Common myeloid progenitor, CD34-positive (primary cell): ENCODE measurements around the gene PID1.
"Not testable (repeated sequence)": the region's sequence is repeated elsewhere in the genome, so short reads cannot be mapped to it uniquely, and the experiment has no call there.

Experiments
- CTCF ChIA-PET: fragments of 350-600 bp; sonication (Branson Sonifier 250); formaldehyde crosslinking; loops from one replicate; lab custom pipeline; 2021; ENCODE audit warnings: antibody characterized with exemption; lab: Charles Lee
- POLR2A ChIA-PET: fragments of 350-600 bp; sonication (Branson Sonifier 250); formaldehyde crosslinking; loops from one replicate; lab custom pipeline; 2021; ENCODE audit warnings: antibody characterized with exemption; lab: Charles Lee
- DNase-seq, 3 donors: peaks; one replicate each; pipeline versions ENCODE4 v3.0.0 to v3.0.0-alpha.2; 2013
- H3K27ac ChIP-seq, 2 experiments: 1 replicate in 1 of 2; 2 replicates in 1 of 2; pipeline ENCODE4 v1.7.0; 2013; ENCODE audit warnings: inconsistent platforms in 2 of 2, low read length in 2 of 2, mild to moderate bottlenecking in 2 of 2, low read depth in 1 of 2, moderate library complexity in 1 of 2; ENCODE audit not compliant: severe bottlenecking in 2 of 2, insufficient read depth in 1 of 2, poor library complexity in 1 of 2
- H3K27me3 ChIP-seq, 5 experiments: replicated peaks in 2 of 5; 1 replicate in 3 of 5; 2 replicates in 2 of 5; pipeline versions ENCODE4 v1.6.1 to v1.7.0; 2013; ENCODE audit warnings: low read length in 4 of 5, mild to moderate bottlenecking in 2 of 5, moderate library complexity in 2 of 5, inconsistent platforms in 1 of 5; ENCODE audit not compliant: insufficient read depth in 5 of 5, control insufficient read depth in 4 of 5
- H3K36me3 ChIP-seq, 4 experiments: 1 replicate in 2 of 4; 2 replicates in 2 of 4; pipeline versions ENCODE4 v1.6.1 to v1.7.0; 2013; ENCODE audit warnings: low read length in 3 of 4, control low read depth in 1 of 4, mild to moderate bottlenecking in 1 of 4; ENCODE audit not compliant: control insufficient read depth in 4 of 4, insufficient read depth in 4 of 4
- H3K4me1 ChIP-seq, 4 experiments: 1 replicate in 3 of 4; 2 replicates in 1 of 4; pipeline versions ENCODE4 v1.6.1 to v1.7.1; 2013; ENCODE audit warnings: low read length in 3 of 4, mild to moderate bottlenecking in 3 of 4, control low read depth in 1 of 4, inconsistent platforms in 1 of 4, moderate library complexity in 1 of 4; ENCODE audit not compliant: control insufficient read depth in 4 of 4, insufficient read depth in 4 of 4; ENCODE audit errors: control extremely low read depth in 1 of 4
- H3K4me3 ChIP-seq, 7 experiments: 1 replicate in 4 of 7; 2 replicates in 3 of 7; pipeline versions ENCODE4 v1.5.1 to v1.7.0; 2013; ENCODE audit warnings: mild to moderate bottlenecking in 7 of 7, low read length in 6 of 7, moderate library complexity in 6 of 7, inconsistent platforms in 2 of 7, low read depth in 2 of 7, control low read depth in 1 of 7; ENCODE audit not compliant: insufficient read depth in 4 of 7, control insufficient read depth in 1 of 7; ENCODE audit errors: extremely low read depth in 1 of 7
- H3K9me3 ChIP-seq, 5 experiments: 1 replicate in 4 of 5; 2 replicates in 1 of 5; pipeline versions ENCODE4 v1.6.1 to v1.7.1; 2013; ENCODE audit warnings: low read length in 4 of 5, mild to moderate bottlenecking in 2 of 5, inconsistent platforms in 1 of 5, low read depth in 1 of 5, moderate library complexity in 1 of 5; ENCODE audit not compliant: control insufficient read depth in 4 of 5, insufficient read depth in 2 of 5; ENCODE audit errors: control extremely low read depth in 1 of 5
- WGBS: methylation state at CpG from one replicate; pipeline ENCODE4 v1.1.5; 2013; ENCODE audit not compliant: insufficient coverage; 5-methylcytosine and 5-hydroxymethylcytosine counted together

PID1 gene

GRCh38 chr2:229187123-229187522, 84.0 kb downstream of the PID1 start:
- 77% methylated on average over 3 of the region's 4 CpGs for WGBS
- H3K27ac ChIP-seq, DNase-seq, CTCF ChIA-PET, H3K36me3 ChIP-seq, H3K4me1 ChIP-seq, H3K4me3 ChIP-seq, POLR2A ChIA-PET, H3K9me3 ChIP-seq, H3K27me3 ChIP-seq: not testable (repeated sequence)

- DNase-seq = no peak
- ChIA-PET POLR2A (no interaction called here), CTCF (no interaction called here)
- no peak overlapping the region for H3K4me3 ChIP-seq
- no peaks in the 10 kb centered on the region for H3K4me1 ChIP-seq
- no peaks in the 10 kb centered on the region for H3K36me3 ChIP-seq
- H3K27me3 ChIP-seq = no peaks in the 10 kb centered on the region
- peaks cover 0 to 3% (median 2%) of the 10 kb centered on the region in 5 experiments for H3K9me3 ChIP-seq
- no peak overlapping the region for H3K27ac ChIP-seq
Measured at GRCh38 chr2:229181641-229182040, 89.4 kb downstream of the PID1 start.

- peak in 2 of 3 donors; percentile 1 to 4 for DNase-seq
- no peaks in the 10 kb centered on the region for H3K27me3 ChIP-seq
- CTCF ChIA-PET = no interaction called here
Measured at GRCh38 chr2:229180658-229181057, 90.4 kb downstream of the PID1 start.

GRCh38 chr2:229179628-229180027, 91.5 kb downstream of the PID1 start:
- POLR2A ChIA-PET = no interaction called here
- WGBS = 82% methylated on average over 3 of the region's 4 CpGs

More at GRCh38 chr2:229180658-229181057, 90.4 kb downstream of the PID1 start:
- 95% methylated on average over 25 of the region's 26 CpGs for WGBS
- Histone ChIP-seq H3K4me1 (no peaks in the 10 kb centered on the region), H3K9me3 (no peaks in the 10 kb centered on the region), H3K36me3 (no peaks in the 10 kb centered on the region), H3K4me3 (no peak overlapping the region), H3K27ac (no peak overlapping the region)
- POLR2A ChIA-PET = no interaction called here

GRCh38 chr2:229178706-229179105, 92.4 kb downstream of the PID1 start:
- DNase-seq = no peak
- CTCF ChIA-PET = interaction anchor here (1.3 kb wide), 1 partner anchor 10 kb away, joined by 4 read pairs; no protein-coding TSS in a partner anchor
- no peaks in the 10 kb centered on the region for H3K36me3 ChIP-seq
- H3K4me1 ChIP-seq = no peaks in the 10 kb centered on the region
- no peak overlapping the region for H3K27ac ChIP-seq
- POLR2A ChIA-PET = no interaction called here
- no peaks in the 10 kb centered on the region for H3K27me3 ChIP-seq
- H3K4me3 ChIP-seq = no peak overlapping the region
- 78% methylated on average over 4 of the region's 5 CpGs for WGBS
- H3K9me3 ChIP-seq = peaks cover 0 to 2% (median 0%) of the 10 kb centered on the region in 5 experiments

More at GRCh38 chr2:229179628-229180027, 91.5 kb downstream of the PID1 start:
- Histone ChIP-seq H3K4me1 (no peaks in the 10 kb centered on the region), H3K36me3 (no peaks in the 10 kb centered on the region), H3K27me3 (no peaks in the 10 kb centered on the region), H3K27ac (no peak overlapping the region), H3K4me3 (no peak overlapping the region), H3K9me3 (peaks cover 0 to 2% (median 0%) of the 10 kb centered on the region in 5 experiments)
- DNase-seq = no peak
- CTCF ChIA-PET = no interaction called here

- Histone ChIP-seq H3K27ac (no peak overlapping the region), H3K27me3 (no peaks in the 10 kb centered on the region), H3K4me3 (no peak overlapping the region), H3K9me3 (peaks cover 0 to 2% (median 0%) of the 10 kb centered on the region in 5 experiments), H3K4me1 (no peaks in the 10 kb centered on the region), H3K36me3 (no peaks in the 10 kb centered on the region)
- DNase-seq = no peak
- ChIA-PET POLR2A (no interaction called here), CTCF (interaction anchor here (1.3 kb wide), 1 partner anchor 10 kb away, joined by 4 read pairs; no protein-coding TSS in a partner anchor)
- 86% methylated on average over 1 of the region's 3 CpGs for WGBS
Measured at GRCh38 chr2:229178117-229178516, 93.0 kb downstream of the PID1 start.

GRCh38 chr2:229176136-229176535, 95.0 kb downstream of the PID1 start:
- Histone ChIP-seq H3K27ac (no peak overlapping the region), H3K27me3 (no peaks in the 10 kb centered on the region), H3K4me1 (no peaks in the 10 kb centered on the region), H3K36me3 (no peaks in the 10 kb centered on the region), H3K4me3 (no peak overlapping the region), H3K9me3 (peaks cover 0 to 2% (median 0%) of the 10 kb centered on the region in 5 experiments)
- CTCF ChIA-PET = no interaction called here
- no peak for DNase-seq
- POLR2A ChIA-PET = no interaction called here
- 50% methylated on average over 2 of the region's 3 CpGs for WGBS
